Keratinocyte (primary cell): Measurements from ENCODE around the gene CMSS1. TPM values are rescaled to one million over a fixed set of nuclear protein-coding genes. Genes with fewer than 3 reads are reported as not detected.
A peak's percentile ranks its signal among the peaks of the same experiment; 100 is the strongest.

ENCODE experiments used
- DNase-seq: peaks from one replicate; pipeline ENCODE4 v3.0.0-alpha.2; 2011; ENCODE audit warnings: low read depth, missing footprints, low spot score
- FAIRE-seq: peaks from 2 replicates; lab custom pipeline; 2011; peaks lifted over from hg19 to GRCh38; lab: Jason Lieb, UNC
- H2AFZ ChIP-seq: 2 replicates; pipeline ENCODE4 v1.6.0; 2012; ENCODE audit warnings: low read length, control low read depth, inconsistent platforms; ENCODE audit not compliant: control insufficient read depth
- H3K27ac ChIP-seq: 2 replicates; pipeline ENCODE4 v1.5.1; 2011; ENCODE audit warnings: low read length; ENCODE audit not compliant: control insufficient read depth, insufficient read depth
- H3K27me3 ChIP-seq: 3 replicates; pipeline ENCODE4 v1.6.0; 2011; ENCODE audit warnings: low read length; ENCODE audit not compliant: control insufficient read depth, insufficient read depth; ENCODE audit errors: extremely low read depth
- H3K36me3 ChIP-seq, 2 experiments: 2 replicates in 1 of 2; 3 replicates in 1 of 2; pipeline ENCODE4 v1.5.1; 2011; ENCODE audit warnings: low read length in 2 of 2, mild to moderate bottlenecking in 1 of 2; ENCODE audit not compliant: control insufficient read depth in 2 of 2, insufficient read depth in 2 of 2; ENCODE audit errors: extremely low read depth in 1 of 2
- H3K4me1 ChIP-seq: 3 replicates; pipeline ENCODE4 v1.5.1; 2011; ENCODE audit warnings: low read length; ENCODE audit not compliant: control insufficient read depth, insufficient read depth; ENCODE audit errors: extremely low read depth
- H3K4me2 ChIP-seq: 3 replicates; pipeline ENCODE4 v1.6.0; 2011; ENCODE audit warnings: low read depth, low read length; ENCODE audit not compliant: control insufficient read depth, insufficient read depth; ENCODE audit errors: extremely low read depth
- H3K4me3 ChIP-seq, 3 experiments: fragments of 200-600 bp in 1 of 3; sonication (generic) in 1 of 3; 2 replicates in 2 of 3; 3 replicates in 1 of 3; pipeline ENCODE4 v1.5.1; 2011 to 2016; ENCODE audit warnings: low read length in 3 of 3, mild to moderate bottlenecking in 3 of 3, control low read depth in 2 of 3, inconsistent platforms in 1 of 3, low read depth in 1 of 3, mixed read lengths in 1 of 3, mixed run types in 1 of 3, moderate library complexity in 1 of 3; ENCODE audit not compliant: control insufficient read depth in 2 of 3, insufficient read depth in 2 of 3; ENCODE audit errors: extremely low read depth in 1 of 3
- H3K79me2 ChIP-seq: 2 replicates; pipeline ENCODE4 v1.6.0; 2012; ENCODE audit warnings: low read length; ENCODE audit not compliant: control insufficient read depth, insufficient read depth
- H3K9ac ChIP-seq: 3 replicates; pipeline ENCODE4 v1.6.0; 2011; ENCODE audit warnings: low read length; ENCODE audit not compliant: control insufficient read depth, insufficient read depth; ENCODE audit errors: extremely low read depth
- H3K9me1 ChIP-seq: 3 replicates; pipeline ENCODE4 v1.6.0; 2011; ENCODE audit warnings: low read length; ENCODE audit not compliant: control insufficient read depth, insufficient read depth; ENCODE audit errors: extremely low read depth
- H3K9me3 ChIP-seq: 2 replicates; pipeline ENCODE4 v1.5.1; 2012; ENCODE audit warnings: low read depth, low read length; ENCODE audit not compliant: control insufficient read depth
- H4K20me1 ChIP-seq: 3 replicates; pipeline ENCODE4 v1.6.0; 2011; ENCODE audit warnings: low read length; ENCODE audit not compliant: control insufficient read depth, insufficient read depth; ENCODE audit errors: extremely low read depth
- CTCF ChIP-seq, 3 experiments: IDR thresholded peaks in 1 of 3; conservative IDR thresholded peaks in 1 of 3; optimal IDR thresholded peaks in 1 of 3; 2 replicates in 2 of 3; 3 replicates in 1 of 3; pipeline versions ENCODE3 to v1.5.1; 2011; ENCODE audit warnings: low read length in 3 of 3, mild to moderate bottlenecking in 3 of 3, moderate library complexity in 2 of 3, control low read depth in 1 of 3, inconsistent platforms in 1 of 3; ENCODE audit not compliant: insufficient read depth in 2 of 3; ENCODE audit errors: extremely low read depth in 1 of 3
- EZH2 ChIP-seq: IDR thresholded peaks from one replicate; pipeline ENCODE4 v1.6.1; 2012; ENCODE audit warnings: inconsistent platforms, mild to moderate bottlenecking, low read length, moderate library complexity
- dilution Hi-C: fragments of 300-500 bp; cut with MboI; formaldehyde crosslinking; loops from one replicate; pipeline ENCODE4 v1.7.0; 2020; ENCODE audit warnings: low sequenced_read_pairs; ENCODE audit not compliant: extremely low pct_ligation_motif_present
- polyA plus RNA-seq, 5 experiments: library from polyadenylated mRNA; depleted of rRNA in 3 of 5; stranded (reverse) in 3 of 5; stranded (forward) in 1 of 5; unstranded in 1 of 5; fragments of >200 nt; gene quantifications; 1 replicate in 1 of 5; 2 replicates in 3 of 5; 3 replicates in 1 of 5; pipeline versions ENCODE4 v1.2.1 to v1.2.3, GENCODE V29; 2011 to 2012; ENCODE audit warnings: missing spikeins in 2 of 5, low read depth in 1 of 5, low replicate concordance in 1 of 5

The CMSS1 gene
- polyA plus RNA-seq, 1 donor (not counting 4 experiments of a cell fraction or from before 2014, with no cell fraction given): 37.2 TPM

- Histone ChIP-seq H3K9me1 (no peaks in the 10 kb centered on the region), H3K27ac (peak overlapping the region; percentile 92), H2AFZ (peak overlapping the region; percentile 42), H3K9me3 (no peaks in the 10 kb centered on the region), H3K36me3 (no peaks in the 10 kb centered on the region), H3K4me3 (no peak overlapping the region), H3K4me2 (peak overlapping the region; percentile 42), H4K20me1 (no peaks in the 10 kb centered on the region), H3K9ac (peak overlapping the region; percentile 14), H3K4me1 (peaks cover 36% of the 10 kb centered on the region), H3K79me2 (no peaks in the 10 kb centered on the region), H3K27me3 (no peaks in the 10 kb centered on the region)
- TF ChIP-seq CTCF (optimal IDR thresholded peaks at IDR 0.05 in 1 of 3, IDR thresholded peaks at IDR 0.05 in 1 of 3, conservative IDR thresholded peaks at IDR 0.05 in 1 of 3; ENCODE audit: extremely low read depth in 1 of 3, insufficient read depth in 2 of 3, low read length in 3 of 3) (no peak), EZH2 (no peak)
- FAIRE-seq (peak; percentile 63), DNase-seq (no peak)
- dilution Hi-C loops: no loop called here
These were observed 223.0 kb downstream of the CMSS1 start for GRCh38 chr3:100040451-100041225.

GRCh38 chr3:100041328-100041749, 223.7 kb downstream of the CMSS1 start:
- Histone ChIP-seq H3K4me1 (peaks cover 40% of the 10 kb centered on the region), H2AFZ (peak overlapping the region; percentile 42), H3K27ac (peak overlapping the region; percentile 92), H3K9me3 (no peaks in the 10 kb centered on the region), H3K79me2 (no peaks in the 10 kb centered on the region), H3K4me3 (no peak overlapping the region), H3K27me3 (no peaks in the 10 kb centered on the region), H3K4me2 (peak overlapping the region; percentile 42), H4K20me1 (no peaks in the 10 kb centered on the region), H3K9me1 (no peaks in the 10 kb centered on the region), H3K36me3 (no peaks in the 10 kb centered on the region), H3K9ac (peak overlapping the region; percentile 66)
- dilution Hi-C loops: no loop called here
- FAIRE-seq (peak; percentile 85), DNase-seq (no peak)
- TF ChIP-seq CTCF (optimal IDR thresholded peaks at IDR 0.05 in 1 of 3, IDR thresholded peaks at IDR 0.05 in 1 of 3, conservative IDR thresholded peaks at IDR 0.05 in 1 of 3; ENCODE audit: extremely low read depth in 1 of 3, insufficient read depth in 2 of 3, low read length in 3 of 3) (no peak), EZH2 (no peak)
